Caco-2 (cell line): ENCODE data around the gene C4orf46. TPM values are rescaled to one million over a fixed set of nuclear protein-coding genes. Genes with fewer than 3 reads are reported as not detected.
A peak's percentile ranks its signal among the peaks of the same experiment; 100 is the strongest.
"Not testable (repeated sequence)": the region's sequence is repeated elsewhere in the genome, so short reads cannot be mapped to it uniquely, and the experiment has no call there.

Experiments used
- Bru-seq: library from RNA; stranded (reverse); fragments of 400-500 nt; gene quantifications from one replicate; lab custom pipeline; 2021; lab: Mats Ljungman, UMichigan
- BruChase-seq, 2 experiments: library from RNA; stranded (reverse); fragments of 400-500 nt; gene quantifications; one replicate each; lab custom pipeline; 2021; lab: Mats Ljungman, UMichigan
- BruUV-seq: library from RNA; stranded (reverse); fragments of 400-500 nt; replicated peaks from 2 replicates; lab custom pipeline; 2021; lab: Mats Ljungman, UMichigan
- CTCF ChIA-PET: fragments of 300-600 bp; sonication (Branson Sonifier 250); formaldehyde crosslinking; loops from one replicate; lab custom pipeline; 2022; ENCODE audit warnings: antibody characterized with exemption; lab: Charles Lee
- POLR2A ChIA-PET: fragments of 300-600 bp; sonication (Branson Sonifier 250); formaldehyde crosslinking; loops from one replicate; lab custom pipeline; 2022; ENCODE audit warnings: antibody characterized with exemption; lab: Charles Lee
- DNase-seq, 2 experiments: peaks; one replicate each; pipeline versions ENCODE4 v3.0.0 to v3.0.0-alpha.2; 2020 to 2022
- H3K27me3 ChIP-seq: replicated peaks from 2 replicates; pipeline ENCODE4 v1.6.0; 2011; ENCODE audit warnings: low read length; ENCODE audit not compliant: control insufficient read depth, insufficient read depth
- H3K36me3 ChIP-seq: 2 replicates; pipeline ENCODE4 v1.5.1; 2011; ENCODE audit warnings: low read length; ENCODE audit not compliant: control insufficient read depth, insufficient read depth
- H3K4me1 ChIP-seq: fragments of 250-450 bp; sonication (Bioruptor Pico); 2 replicates; pipeline ENCODE4 v1.5.1; 2020; ENCODE audit warnings: mild to moderate bottlenecking
- H3K4me3 ChIP-seq: 2 replicates; pipeline ENCODE4 v1.5.1; 2011; ENCODE audit warnings: low read depth, mild to moderate bottlenecking, control low read depth, low read length
- H3K9me3 ChIP-seq: fragments of 250-450 bp; sonication (Bioruptor Pico); 2 replicates; pipeline ENCODE4 v1.5.1; 2020; ENCODE audit warnings: mild to moderate bottlenecking, moderate library complexity
- H3K27ac Mint-ChIP-seq: one replicate; pipeline ENCODE4 v1.8.0; 2022; ENCODE audit warnings: mixed read lengths; ENCODE audit not compliant: unreplicated experiment
- H3K27me3 Mint-ChIP-seq: one replicate; pipeline ENCODE4 v1.8.0; 2022; ENCODE audit warnings: mixed read lengths; ENCODE audit not compliant: insufficient read depth, unreplicated experiment
- H3K36me3 Mint-ChIP-seq: one replicate; pipeline ENCODE4 v1.8.0; 2022; ENCODE audit warnings: mild to moderate bottlenecking, mixed read lengths; ENCODE audit not compliant: insufficient read depth, unreplicated experiment
- H3K4me1 Mint-ChIP-seq: one replicate; pipeline ENCODE4 v1.8.0; 2022; ENCODE audit warnings: low read depth, mixed read lengths; ENCODE audit not compliant: unreplicated experiment
- H3K4me3 Mint-ChIP-seq: one replicate; pipeline ENCODE4 v1.8.0; 2022; ENCODE audit warnings: mild to moderate bottlenecking, moderate library complexity, mixed read lengths; ENCODE audit not compliant: unreplicated experiment
- H3K9me3 Mint-ChIP-seq: one replicate; pipeline ENCODE4 v1.8.0; 2022; ENCODE audit warnings: mixed read lengths; ENCODE audit not compliant: unreplicated experiment
- intact Hi-C: fragments of 100-400 bp; cut with micrococcal nuclease; formaldehyde crosslinking; loops from one replicate; pipeline ENCODE4 v1.10.0; 2022; ENCODE audit not compliant: unreplicated experiment
- long read RNA-seq: library from polyadenylated mRNA; stranded (forward); transcript quantifications from one replicate; pipeline ENCODE4 v2.0.0, GENCODE V29; 2022
- total RNA-seq: library from RNA; stranded (reverse); gene quantifications from 2 replicates; pipeline ENCODE4 v1.2.3, GENCODE V29; 2022
- TF ChIP-seq, protein P1 (sequence below), 2 experiments: fragments of 200-600 bp in 1 of 2; IDR thresholded peaks; 1 replicate in 1 of 2; 2 replicates in 1 of 2; pipeline versions ENCODE4 v1.5.1 to v1.8.0; 2011 to 2022; ENCODE audit warnings: antibody characterized with exemption in 1 of 2, control low read depth in 1 of 2, inconsistent platforms in 1 of 2, low read depth in 1 of 2, low read length in 1 of 2, mild to moderate bottlenecking in 1 of 2, moderate library complexity in 1 of 2; ENCODE audit not compliant: insufficient read depth in 1 of 2, severe bottlenecking in 1 of 2, unreplicated experiment in 1 of 2

The C4orf46 gene
- total RNA-seq (16.7 and 17.4 TPM in 2 replicates), Bru-seq, nascent RNA (percentile 86 among the genes with signal in this experiment), BruChase-seq, experiment 1, labeled RNA remaining after a 2-hour chase (percentile 98 among the genes with signal in this experiment), BruChase-seq, experiment 2, labeled RNA remaining after a 6-hour chase (percentile 95 among the genes with signal in this experiment)
- long read RNA-seq, transcript C4orf46-201 (2 exons, 3,521 nt) = major isoform, 89 of 102 reads
- long read RNA-seq, partial matches to known transcripts = 0 of 102 reads
- long read RNA-seq, other reads (novel, unspliced or antisense) = 12 of 102 reads

DNA sequence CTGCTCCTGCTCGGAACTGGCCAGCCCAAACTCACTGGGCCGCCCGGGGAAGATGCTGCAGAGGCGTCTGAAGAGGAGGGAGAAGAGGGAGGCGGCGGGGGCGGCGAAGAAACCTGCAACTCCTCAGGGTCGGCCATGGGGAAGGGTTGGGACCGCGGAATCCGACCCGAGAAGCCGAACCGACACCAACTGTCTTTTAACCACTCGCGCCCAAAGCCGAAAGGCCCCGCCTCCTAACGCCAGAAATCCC lies at the start of gene C4orf46:
C4orf46 (minus strand) TSS at position 223 of the 250 bp plus-strand sequence; CDS start at position 137, 86 bp downstream.
- Mint-ChIP-seq H3K27me3 (no peaks in the 10 kb centered on the region), H3K27ac (peak within 1 kb of the TSS; percentile 98), H3K36me3 (peaks cover 10% of the 10 kb centered on the region), H3K4me1 (peaks cover 7% of the 10 kb centered on the region), H3K9me3 (no peaks in the 10 kb centered on the region), H3K4me3 (peak within 1 kb of the TSS; percentile 100)
- Histone ChIP-seq H3K27me3 (no peaks in the 10 kb centered on the region), H3K9me3 (no peaks in the 10 kb centered on the region), H3K4me3 (peak within 1 kb of the TSS; percentile 80), H3K36me3 (no peaks in the 10 kb centered on the region), H3K4me1 (peaks cover 3% of the 10 kb centered on the region; the same call in 1 of the 2 replicates)
- ChIA-PET POLR2A (no interaction called here), CTCF (no interaction called here)
- DNase-seq = no peak
- intact Hi-C loops = loop anchor here (5.0 to 10.0 kb wide), 3 partner anchors 373 to 776 kb away; no protein-coding TSS in a partner anchor
- TF ChIP-seq, protein P1, sequence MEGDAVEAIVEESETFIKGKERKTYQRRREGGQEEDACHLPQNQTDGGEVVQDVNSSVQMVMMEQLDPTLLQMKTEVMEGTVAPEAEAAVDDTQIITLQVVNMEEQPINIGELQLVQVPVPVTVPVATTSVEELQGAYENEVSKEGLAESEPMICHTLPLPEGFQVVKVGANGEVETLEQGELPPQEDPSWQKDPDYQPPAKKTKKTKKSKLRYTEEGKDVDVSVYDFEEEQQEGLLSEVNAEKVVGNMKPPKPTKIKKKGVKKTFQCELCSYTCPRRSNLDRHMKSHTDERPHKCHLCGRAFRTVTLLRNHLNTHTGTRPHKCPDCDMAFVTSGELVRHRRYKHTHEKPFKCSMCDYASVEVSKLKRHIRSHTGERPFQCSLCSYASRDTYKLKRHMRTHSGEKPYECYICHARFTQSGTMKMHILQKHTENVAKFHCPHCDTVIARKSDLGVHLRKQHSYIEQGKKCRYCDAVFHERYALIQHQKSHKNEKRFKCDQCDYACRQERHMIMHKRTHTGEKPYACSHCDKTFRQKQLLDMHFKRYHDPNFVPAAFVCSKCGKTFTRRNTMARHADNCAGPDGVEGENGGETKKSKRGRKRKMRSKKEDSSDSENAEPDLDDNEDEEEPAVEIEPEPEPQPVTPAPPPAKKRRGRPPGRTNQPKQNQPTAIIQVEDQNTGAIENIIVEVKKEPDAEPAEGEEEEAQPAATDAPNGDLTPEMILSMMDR (IDR thresholded peaks at IDR 0.05; ENCODE audit: insufficient read depth in 1 of 2, low read depth in 1 of 2, low read length in 1 of 2, severe bottlenecking in 1 of 2, unreplicated experiment in 1 of 2) = no peak
- no TSS peak for BruUV-seq

DNA sequence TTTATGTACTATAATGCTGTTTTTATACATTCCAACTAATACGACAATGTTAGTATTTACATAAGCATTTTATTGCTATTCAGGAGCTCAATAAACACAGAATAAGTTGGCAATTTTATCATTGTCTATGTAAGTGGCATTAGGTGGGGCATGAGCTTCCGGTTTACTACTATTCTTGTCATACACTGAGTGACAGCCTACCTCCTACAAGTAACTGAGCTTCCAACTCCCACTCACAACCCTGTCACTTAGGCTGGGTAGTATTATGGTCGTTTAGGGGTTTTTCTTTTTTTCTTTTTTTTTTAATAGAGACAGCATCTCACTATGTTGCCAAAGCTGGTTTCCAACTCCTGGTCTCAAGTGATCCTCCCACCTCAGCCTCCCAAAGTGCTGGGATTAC lies 44.1 kb upstream of the C4orf46 start:
- no TSS peak for BruUV-seq
- H3K9me3 Mint-ChIP-seq = no peaks in the 10 kb centered on the region
- Histone ChIP-seq H3K4me1 (no peaks in the 10 kb centered on the region), H3K27me3 (no peaks in the 10 kb centered on the region), H3K4me3 (no peak overlapping the region), H3K36me3 (no peaks in the 10 kb centered on the region; the same call in none of the 2 replicates), H3K9me3 (no peaks in the 10 kb centered on the region)
- intact Hi-C loops = no loop called here
- H3K36me3 Mint-ChIP-seq = peaks cover 87% of the 10 kb centered on the region
- POLR2A ChIA-PET = no interaction called here
- H3K27me3 Mint-ChIP-seq = no peaks in the 10 kb centered on the region
- no peak overlapping the region for H3K4me3 Mint-ChIP-seq
- CTCF ChIA-PET = no interaction called here
- TF ChIP-seq, protein P1 (IDR thresholded peaks at IDR 0.05; ENCODE audit: insufficient read depth in 1 of 2, low read depth in 1 of 2, low read length in 1 of 2, severe bottlenecking in 1 of 2, unreplicated experiment in 1 of 2) = no peak
- H3K27ac Mint-ChIP-seq = no peak overlapping the region
- H3K4me1 Mint-ChIP-seq = no peaks in the 10 kb centered on the region
- no peak for DNase-seq

DNA sequence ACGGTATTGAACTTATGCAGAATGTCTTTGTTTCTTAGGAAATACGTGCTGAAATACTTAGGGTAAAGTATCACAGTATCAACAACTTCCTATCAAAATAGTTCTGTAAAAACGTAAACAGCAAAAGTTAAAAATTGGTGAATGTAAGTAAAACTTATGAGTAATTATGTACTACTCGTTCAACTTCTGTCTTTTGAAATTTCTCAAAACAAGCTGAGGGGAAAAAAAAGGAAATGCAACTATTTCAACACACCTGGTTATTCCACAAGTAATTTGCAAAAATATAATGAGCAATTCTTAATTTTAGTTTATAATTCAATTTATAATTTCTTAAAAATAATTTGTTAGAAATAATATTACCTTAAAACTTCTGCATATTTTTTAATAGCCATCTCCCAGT lies 43.2 kb upstream of the C4orf46 start:
- BruUV-seq = no TSS peak
- ChIA-PET POLR2A (no interaction called here), CTCF (no interaction called here)
- no peaks in the 10 kb centered on the region for H3K4me1 Mint-ChIP-seq
- H3K4me3 Mint-ChIP-seq = no peak overlapping the region
- H3K27me3 Mint-ChIP-seq = no peaks in the 10 kb centered on the region
- TF ChIP-seq, protein P1 (IDR thresholded peaks at IDR 0.05; ENCODE audit: insufficient read depth in 1 of 2, low read depth in 1 of 2, low read length in 1 of 2, severe bottlenecking in 1 of 2, unreplicated experiment in 1 of 2) = no peak
- H3K27ac Mint-ChIP-seq = no peak overlapping the region
- no peaks in the 10 kb centered on the region for H3K4me1 ChIP-seq
- H3K9me3 ChIP-seq = no peaks in the 10 kb centered on the region
- no peaks in the 10 kb centered on the region; the same call in none of the 2 replicates for H3K36me3 ChIP-seq
- intact Hi-C loops = no loop called here
- H3K4me3 ChIP-seq = no peak overlapping the region
- no peaks in the 10 kb centered on the region for H3K9me3 Mint-ChIP-seq
- H3K27me3 ChIP-seq = no peaks in the 10 kb centered on the region
- DNase-seq = no peak
- peaks cover 92% of the 10 kb centered on the region for H3K36me3 Mint-ChIP-seq

DNA sequence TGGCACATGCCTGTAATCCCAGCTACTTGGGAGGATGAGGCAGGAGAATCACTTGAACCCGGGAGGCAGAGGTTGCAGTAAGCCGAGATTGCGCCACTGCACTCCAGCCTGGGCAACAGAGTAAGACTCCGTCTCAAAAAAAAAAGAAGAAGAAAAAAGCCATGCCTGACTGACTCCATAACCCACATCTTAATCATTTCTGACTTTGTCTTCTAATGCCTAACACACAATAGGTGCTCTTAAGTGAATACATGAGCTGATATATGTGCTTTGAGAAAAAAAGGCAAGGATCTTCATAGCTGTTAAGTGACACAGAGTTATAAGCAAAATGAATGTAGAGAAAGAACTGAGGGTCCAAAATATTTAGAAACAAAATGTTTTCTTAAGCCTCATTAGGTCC lies 40.9 kb upstream of the C4orf46 start:
- CTCF ChIA-PET, H3K4me3 ChIP-seq, H3K4me3 Mint-ChIP-seq, H3K27me3 Mint-ChIP-seq, H3K27ac Mint-ChIP-seq, H3K27me3 ChIP-seq, H3K4me1 Mint-ChIP-seq, H3K4me1 ChIP-seq, H3K36me3 ChIP-seq, DNase-seq, POLR2A ChIA-PET, H3K9me3 ChIP-seq, intact Hi-C loops, BruUV-seq, H3K9me3 Mint-ChIP-seq: not testable (repeated sequence)
- peaks cover 84% of the 10 kb centered on the region for H3K36me3 Mint-ChIP-seq
